CD4-positive, alpha-beta T cell (primary cell): ENCODE results near the gene SULF2. TPM values are rescaled to one million over a fixed set of nuclear protein-coding genes. Genes with fewer than 3 reads are reported as not detected.
"Not testable (repeated sequence)": the region's sequence is repeated elsewhere in the genome, so short reads cannot be mapped to it uniquely, and the experiment has no call there.

Source experiments
- ATAC-seq: fragments of 200-7000 bp; cut with Tn5 transposase; one replicate; pipeline ENCODE4 v1.10.0; 2022; ENCODE audit warnings: mild to moderate bottlenecking; ENCODE audit not compliant: poor library complexity
- CTCF ChIA-PET: fragments of 350-600 bp; sonication (Branson Sonifier 250); formaldehyde crosslinking; loops from one replicate; lab custom pipeline; 2021; ENCODE audit warnings: antibody characterized with exemption, inconsistent platforms; lab: Charles Lee
- POLR2A ChIA-PET: fragments of 350-600 bp; sonication (Branson Sonifier 250); formaldehyde crosslinking; loops from one replicate; lab custom pipeline; 2021; ENCODE audit warnings: antibody characterized with exemption, inconsistent platforms; lab: Charles Lee
- DNase-seq, 14 experiments: peaks; one replicate each; pipeline ENCODE4 v3.0.0-alpha.2; 2013 to 2020; ENCODE audit warnings: mixed read lengths in 2 of 14
- H3K27ac ChIP-seq, 2 donors: one replicate each; pipeline versions ENCODE4 v1.5.1 to v1.7.0; 2013; ENCODE audit warnings: low read length in 2 of 2, low read depth in 1 of 2, mild to moderate bottlenecking in 1 of 2
- H3K27me3 ChIP-seq, 2 experiments: 1 replicate in 1 of 2; 2 replicates in 1 of 2; pipeline versions ENCODE4 v1.6.1 to v1.7.0; 2013; ENCODE audit warnings: low read length in 2 of 2, control low read depth in 1 of 2, mild to moderate bottlenecking in 1 of 2, moderate library complexity in 1 of 2; ENCODE audit not compliant: insufficient read depth in 2 of 2, control insufficient read depth in 1 of 2
- H3K36me3 ChIP-seq: one replicate; pipeline ENCODE4 v1.6.1; 2013; ENCODE audit warnings: low read length, control low read depth; ENCODE audit not compliant: insufficient read depth
- H3K4me1 ChIP-seq: one replicate; pipeline ENCODE4 v1.6.1; 2013; ENCODE audit warnings: low read length, control low read depth; ENCODE audit not compliant: insufficient read depth
- H3K4me3 ChIP-seq: one replicate; pipeline ENCODE4 v1.5.1; 2013; ENCODE audit warnings: mild to moderate bottlenecking, low read length, moderate library complexity
- H3K9me3 ChIP-seq, 2 experiments: 1 replicate in 1 of 2; 2 replicates in 1 of 2; pipeline versions ENCODE4 v1.6.1 to v1.7.0; 2013; ENCODE audit warnings: low read length in 2 of 2, mild to moderate bottlenecking in 2 of 2, control low read depth in 1 of 2, moderate library complexity in 1 of 2; ENCODE audit not compliant: control insufficient read depth in 1 of 2, insufficient read depth in 1 of 2
- H3K27ac Mint-ChIP-seq: one replicate; pipeline ENCODE4 v1.8.0; 2020; ENCODE audit warnings: mixed read lengths
- H3K27me3 Mint-ChIP-seq: one replicate; pipeline ENCODE4 v1.8.0; 2021; ENCODE audit warnings: mixed read lengths
- H3K36me3 Mint-ChIP-seq: one replicate; pipeline ENCODE4 v1.8.0; 2021; ENCODE audit warnings: low read depth, mixed read lengths
- H3K4me1 Mint-ChIP-seq: one replicate; pipeline ENCODE4 v1.8.0; 2021; ENCODE audit warnings: low read depth, mixed read lengths
- H3K4me3 Mint-ChIP-seq: one replicate; pipeline ENCODE4 v1.8.0; 2020; ENCODE audit warnings: mild to moderate bottlenecking, mixed read lengths
- H3K9me3 Mint-ChIP-seq: one replicate; pipeline ENCODE4 v1.8.0; 2020; ENCODE audit warnings: mixed read lengths
- intact Hi-C, 2 experiments: fragments of 100-400 bp; cut with DNase I in 1 of 2; cut with micrococcal nuclease in 1 of 2; formaldehyde crosslinking; loops; one replicate each; pipeline versions ENCODE4 v1.15.1 to v1.9.0; 2023 to 2025; cut with DNase I, micrococcal nuclease
- total RNA-seq, 174 experiments: library from RNA in 2 of 174; stranded (reverse) in 2 of 174; gene quantifications; one replicate each; pipeline ENCODE4 v1.2.3 and lab custom pipeline; 2021 to 2026
- TF ChIP-seq, protein P1 (sequence below): fragments of 200-600 bp; IDR thresholded peaks from one replicate; pipeline ENCODE4 v1.8.0; 2022; ENCODE audit warnings: antibody characterized with exemption, mild to moderate bottlenecking

Gene SULF2
- total RNA-seq, 2 experiments from 2014 or later, result 1.5 to 2.8 TPM

DNA sequence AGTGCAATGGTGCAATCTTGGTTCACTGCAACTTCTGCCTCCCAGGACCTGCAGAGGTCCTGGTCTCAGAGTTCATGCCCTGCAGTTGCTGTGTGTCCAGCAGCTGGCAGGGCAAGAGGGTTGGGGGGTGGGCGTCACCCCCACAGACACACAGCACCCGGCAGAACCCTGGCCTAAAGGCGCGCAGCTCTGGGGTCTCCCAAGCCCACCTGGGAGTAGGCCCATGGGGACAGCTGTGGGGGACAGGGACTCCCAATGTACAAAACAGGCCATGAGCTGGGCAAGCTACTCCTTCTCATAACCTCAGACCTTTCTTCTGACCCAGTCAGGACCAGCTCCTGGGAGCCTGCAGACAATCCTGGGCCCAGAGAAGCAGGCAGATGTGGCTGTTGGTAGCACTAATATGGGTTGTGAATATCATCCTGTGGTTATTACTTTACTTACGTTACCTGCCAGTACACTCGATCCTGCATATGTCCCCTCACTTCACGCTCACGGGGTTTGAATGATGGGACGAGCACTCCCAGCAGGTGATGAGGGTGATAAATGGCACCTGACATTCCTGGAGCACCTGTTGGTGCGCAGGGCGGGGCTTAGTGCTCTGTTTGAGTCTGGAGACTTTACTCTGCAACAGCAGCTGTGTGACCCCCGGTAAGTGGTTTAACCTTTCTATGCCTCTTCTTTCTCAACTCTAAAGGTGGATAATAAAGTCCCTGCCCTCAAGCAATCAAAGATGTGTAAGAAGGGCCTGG is 39.9 kb upstream of the SULF2 start:
- Histone ChIP-seq H3K27me3 (no peaks in the 10 kb centered on the region), H3K9me3 (no peaks in the 10 kb centered on the region), H3K27ac (no peak overlapping the region), H3K36me3 (no peaks in the 10 kb centered on the region), H3K4me3 (no peak overlapping the region), H3K4me1 (no peaks in the 10 kb centered on the region)
- intact Hi-C loops, result no loop called here
- Mint-ChIP-seq H3K27me3 (peaks cover 11% of the 10 kb centered on the region), H3K4me3 (no peak overlapping the region), H3K27ac (no peak overlapping the region), H3K9me3 (no peaks in the 10 kb centered on the region), H3K36me3 (no peaks in the 10 kb centered on the region), H3K4me1 (no peaks in the 10 kb centered on the region)
- POLR2A ChIA-PET, result no interaction called here
- DNase-seq (no peak), ATAC-seq (no peak)
- CTCF ChIA-PET, result no interaction called here
- TF ChIP-seq, protein P1, sequence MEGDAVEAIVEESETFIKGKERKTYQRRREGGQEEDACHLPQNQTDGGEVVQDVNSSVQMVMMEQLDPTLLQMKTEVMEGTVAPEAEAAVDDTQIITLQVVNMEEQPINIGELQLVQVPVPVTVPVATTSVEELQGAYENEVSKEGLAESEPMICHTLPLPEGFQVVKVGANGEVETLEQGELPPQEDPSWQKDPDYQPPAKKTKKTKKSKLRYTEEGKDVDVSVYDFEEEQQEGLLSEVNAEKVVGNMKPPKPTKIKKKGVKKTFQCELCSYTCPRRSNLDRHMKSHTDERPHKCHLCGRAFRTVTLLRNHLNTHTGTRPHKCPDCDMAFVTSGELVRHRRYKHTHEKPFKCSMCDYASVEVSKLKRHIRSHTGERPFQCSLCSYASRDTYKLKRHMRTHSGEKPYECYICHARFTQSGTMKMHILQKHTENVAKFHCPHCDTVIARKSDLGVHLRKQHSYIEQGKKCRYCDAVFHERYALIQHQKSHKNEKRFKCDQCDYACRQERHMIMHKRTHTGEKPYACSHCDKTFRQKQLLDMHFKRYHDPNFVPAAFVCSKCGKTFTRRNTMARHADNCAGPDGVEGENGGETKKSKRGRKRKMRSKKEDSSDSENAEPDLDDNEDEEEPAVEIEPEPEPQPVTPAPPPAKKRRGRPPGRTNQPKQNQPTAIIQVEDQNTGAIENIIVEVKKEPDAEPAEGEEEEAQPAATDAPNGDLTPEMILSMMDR, result no peak

DNA sequence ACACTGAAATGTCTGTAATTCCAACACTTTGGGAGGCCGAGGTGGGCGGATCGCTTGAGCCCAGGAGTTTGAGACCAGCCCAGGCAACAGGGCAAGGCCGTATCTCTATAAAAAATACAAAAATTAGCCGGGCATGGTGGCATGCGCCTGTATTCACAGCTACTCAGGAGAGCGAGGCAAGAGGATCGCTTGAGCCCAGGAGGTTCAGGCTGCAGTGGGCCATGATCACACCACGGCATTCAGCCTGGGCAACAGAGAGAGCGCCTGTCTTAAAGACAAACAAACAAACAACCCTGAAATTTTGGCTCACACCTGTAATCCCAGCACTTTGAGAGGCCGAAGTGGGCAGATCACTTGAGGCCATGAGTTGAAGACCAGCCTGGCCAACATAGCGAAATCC is 38.7 kb upstream of the SULF2 start:
- DNase-seq, H3K9me3 Mint-ChIP-seq, CTCF ChIA-PET, intact Hi-C loops, H3K27ac Mint-ChIP-seq, H3K9me3 ChIP-seq, POLR2A ChIA-PET, H3K4me1 Mint-ChIP-seq, ATAC-seq, H3K4me3 Mint-ChIP-seq, H3K27me3 ChIP-seq, H3K36me3 ChIP-seq, H3K36me3 Mint-ChIP-seq, H3K27ac ChIP-seq, H3K4me3 ChIP-seq, H3K4me1 ChIP-seq: not testable (repeated sequence)
- peaks cover 16% of the 10 kb centered on the region for H3K27me3 Mint-ChIP-seq

- H3K27ac ChIP-seq, result no peak overlapping the region
- Mint-ChIP-seq H3K9me3 (no peaks in the 10 kb centered on the region), H3K36me3 (no peaks in the 10 kb centered on the region), H3K27me3 (peaks cover 27% of the 10 kb centered on the region), H3K4me1 (no peaks in the 10 kb centered on the region), H3K27ac (no peak overlapping the region), H3K4me3 (no peak overlapping the region)
- ATAC-seq (no peak), DNase-seq (no peak)
- H3K4me3 ChIP-seq, result no peak overlapping the region
- TF ChIP-seq, protein P1, result no peak
- H3K27me3 ChIP-seq, result peaks cover 0 to 3% of the 10 kb centered on the region in 2 experiments
- H3K9me3 ChIP-seq, result no peaks in the 10 kb centered on the region
- no peaks in the 10 kb centered on the region for H3K36me3 ChIP-seq
- no peaks in the 10 kb centered on the region for H3K4me1 ChIP-seq
- intact Hi-C loops, result no loop called here
- CTCF ChIA-PET, result no interaction called here
- POLR2A ChIA-PET, result no interaction called here
Observed at GRCh38 chr20:47821481-47822100, 36.3 kb upstream of the SULF2 start.
